GM21723 (cell line): Measurements from ENCODE around the gene TRAFD1.

ENCODE experiments used
- ATAC-seq: cut with Tn5 transposase; IDR thresholded peaks from one replicate; pipeline ENCODE4 v1.9.1; 2021; ENCODE audit warnings: mild to moderate bottlenecking, moderate library complexity; ENCODE audit not compliant: unreplicated experiment

The TRAFD1 gene

GRCh38 chr12:112175361-112176155, 50.2 kb downstream of the TRAFD1 start:
- ATAC-seq: no peak

- no peak for ATAC-seq
Observed at GRCh38 chr12:112176321-112177010, 51.1 kb downstream of the TRAFD1 start.

GRCh38 chr12:112178796-112179195, 53.4 kb downstream of the TRAFD1 start:
- ATAC-seq: no peak

- ATAC-seq: no peak
Observed at GRCh38 chr12:112179341-112179740, 54.0 kb downstream of the TRAFD1 start.

- ATAC-seq: no peak
Observed at GRCh38 chr12:112179916-112180315, 54.6 kb downstream of the TRAFD1 start.

DNA sequence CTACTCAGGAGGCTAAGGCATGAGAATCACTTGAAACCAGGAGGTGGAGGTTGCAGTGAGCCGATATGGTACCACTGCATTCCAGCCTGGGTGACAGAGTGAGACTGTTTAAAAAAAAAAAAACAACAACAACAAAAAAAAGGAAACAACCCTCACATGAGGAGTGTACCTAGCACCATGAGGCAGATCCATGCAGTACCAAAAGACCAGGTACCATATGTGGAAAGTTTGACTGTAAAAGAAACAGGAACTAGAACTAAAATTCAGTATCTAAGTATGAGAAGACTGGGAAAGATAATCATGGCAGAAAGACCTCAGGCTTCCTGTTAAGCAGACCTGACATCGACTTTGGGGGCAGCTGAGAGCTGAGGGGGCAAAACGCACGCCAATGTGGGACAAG, 55.1 kb downstream of the TRAFD1 start:
- ATAC-seq: no peak

DNA sequence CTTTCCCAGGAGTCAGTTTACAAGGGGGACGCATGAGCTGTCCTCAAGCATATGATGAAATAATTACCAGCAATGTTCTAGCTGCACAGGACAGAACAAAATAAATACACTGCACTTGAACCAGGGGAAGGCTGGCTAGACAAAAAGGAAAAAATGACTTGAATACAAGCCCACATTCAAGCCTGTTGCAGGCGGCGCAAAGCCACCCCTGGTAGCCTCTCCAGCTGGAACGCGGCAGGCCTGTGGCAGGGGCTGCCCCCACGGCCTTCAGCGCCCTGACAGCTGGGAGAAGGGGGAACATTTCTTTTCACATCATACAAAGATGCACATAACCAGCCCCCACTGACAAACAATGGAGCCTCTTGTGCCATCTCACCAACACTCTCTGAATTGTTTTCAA, 57.1 kb downstream of the TRAFD1 start:
- no peak for ATAC-seq

DNA sequence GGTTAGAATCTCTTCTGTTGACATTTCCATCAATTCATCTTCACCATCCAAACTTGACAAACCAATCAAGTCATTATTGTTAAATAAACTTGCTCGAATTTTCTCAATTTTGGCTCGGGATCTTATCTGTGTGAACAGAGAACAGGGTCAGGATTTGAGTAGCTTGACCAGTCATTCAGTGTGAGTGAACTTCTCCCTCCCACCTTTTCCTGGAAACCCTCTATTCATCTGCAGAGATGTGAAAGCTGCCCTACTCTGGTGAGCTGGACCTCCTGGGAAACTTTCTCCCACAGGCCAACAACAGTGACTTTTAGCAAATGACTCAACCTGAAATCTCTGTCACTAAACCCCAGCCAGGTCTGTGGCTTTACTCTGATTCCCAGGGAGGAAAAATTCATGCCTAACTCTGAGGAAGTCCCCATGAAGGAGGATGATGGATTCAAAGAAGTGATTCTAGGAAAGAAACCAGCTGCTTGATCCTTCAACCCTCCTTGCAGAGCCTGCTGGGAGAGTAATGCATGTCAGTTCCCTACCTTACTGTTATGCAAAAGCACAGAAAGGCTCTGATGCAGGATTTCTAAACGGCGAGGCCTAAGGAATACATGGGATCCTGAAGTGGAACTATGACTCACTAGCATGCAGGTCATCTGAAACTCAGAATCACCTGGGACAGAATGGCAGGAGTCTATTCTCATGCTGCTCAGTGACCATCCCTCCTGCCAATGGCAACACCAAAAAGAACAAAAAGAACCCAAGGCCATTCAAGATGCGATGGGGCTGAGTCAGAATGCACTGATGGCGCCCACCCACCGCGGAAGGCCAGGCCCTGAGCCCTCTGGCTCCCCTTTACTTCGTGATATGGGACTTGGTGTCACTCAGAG, 58.0 kb downstream of the TRAFD1 start:
- ATAC-seq: no peak

- ATAC-seq: no peak
Observed at GRCh38 chr12:112184056-112184887, 58.9 kb downstream of the TRAFD1 start.

DNA sequence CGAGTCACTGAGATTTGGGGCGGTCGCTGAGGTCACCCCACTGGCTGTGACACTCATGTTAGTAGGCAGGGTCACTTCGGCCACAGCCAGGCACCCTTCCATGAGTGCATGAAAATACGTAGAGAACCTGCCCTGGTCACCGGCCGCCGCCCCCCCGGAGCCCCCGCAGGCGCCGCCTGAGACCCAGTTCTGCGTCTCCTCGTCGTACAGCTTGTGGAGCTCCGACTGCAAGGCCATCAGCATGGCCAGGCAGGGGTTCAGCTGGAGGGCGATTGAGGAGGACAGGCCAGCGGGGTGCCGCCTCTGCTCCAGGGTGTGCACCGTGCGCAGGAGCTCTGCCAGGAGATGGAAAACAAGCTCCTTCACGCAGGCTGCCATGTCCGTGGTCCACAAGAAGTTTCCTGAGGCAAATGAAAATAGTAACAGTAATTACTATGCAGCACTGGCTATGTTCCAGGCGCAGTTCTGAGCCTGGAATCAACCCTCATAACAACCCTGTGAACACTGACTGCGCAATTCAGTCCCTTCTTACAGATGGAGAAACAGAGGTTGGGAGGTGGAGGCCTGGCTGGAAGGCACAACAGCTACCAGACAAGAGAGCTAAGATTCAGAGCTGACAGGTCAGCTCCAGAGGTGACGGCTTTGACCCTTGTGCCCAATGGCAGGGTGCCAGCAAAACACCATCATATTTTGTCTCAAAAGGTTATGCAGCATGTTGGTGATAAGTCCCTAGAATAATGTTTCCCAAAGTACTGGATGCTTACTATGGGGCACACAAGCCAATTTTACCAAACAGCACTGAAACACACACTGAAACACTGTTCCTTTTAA, 59.9 kb downstream of the TRAFD1 start:
- no peak for ATAC-seq

GRCh38 chr12:112188130-112188830, 62.9 kb downstream of the TRAFD1 start:
- no peak for ATAC-seq

DNA sequence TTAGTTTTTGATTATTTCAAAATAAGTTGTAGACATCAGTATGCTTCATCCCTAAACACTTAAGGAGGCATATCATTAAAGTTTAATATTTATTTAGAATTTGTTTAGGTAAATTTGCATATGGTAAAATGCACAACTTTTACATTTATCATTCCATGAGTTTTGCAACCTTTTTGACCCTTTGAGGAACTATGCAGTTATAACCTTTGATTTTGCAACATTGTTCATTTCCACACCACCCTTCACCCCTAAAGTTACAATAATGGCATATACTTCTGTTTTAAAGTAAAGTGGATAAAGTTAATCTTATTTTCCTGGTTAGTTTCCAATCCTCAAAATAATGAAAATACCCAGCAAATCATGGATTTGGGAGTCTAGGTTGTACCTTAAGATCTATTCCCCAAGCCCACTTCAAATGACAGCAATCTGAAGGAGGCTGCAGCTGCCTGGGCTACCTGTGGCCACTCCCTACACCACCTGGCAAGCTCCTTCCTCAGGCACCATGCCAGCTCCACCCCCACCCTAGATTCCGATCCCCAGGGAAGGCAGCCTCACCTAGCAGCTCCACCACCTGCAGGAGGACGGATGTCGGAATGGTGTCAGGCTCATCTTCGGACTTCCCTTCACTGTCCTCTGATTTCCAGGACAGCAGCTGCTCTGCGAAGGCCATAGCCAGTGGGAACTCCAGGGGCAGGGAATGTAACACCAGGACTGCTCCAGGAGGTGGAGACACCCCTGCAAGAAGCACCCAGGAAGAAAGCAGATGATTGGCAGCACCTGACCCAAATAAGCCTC, 65.1 kb downstream of the TRAFD1 start:
- no peak for ATAC-seq

DNA sequence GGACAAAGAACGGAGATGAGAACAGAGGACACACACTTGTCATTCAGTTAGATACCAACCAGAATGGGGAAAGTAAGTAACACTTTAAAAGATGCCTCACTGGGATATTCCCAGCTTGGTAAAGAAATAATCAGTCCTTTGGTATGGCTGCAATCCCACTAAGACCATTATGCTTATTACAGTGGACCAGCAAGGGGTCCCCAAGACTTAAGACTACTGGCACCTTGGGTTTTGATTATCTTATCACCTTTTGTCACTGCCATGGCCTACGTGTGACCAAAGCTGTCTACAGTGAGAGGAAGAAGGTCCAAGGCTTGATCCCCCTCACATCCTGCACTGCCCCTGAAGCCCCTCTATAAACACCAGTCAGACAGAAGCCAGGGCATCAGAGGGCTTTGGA, 65.8 kb downstream of the TRAFD1 start:
- ATAC-seq: no peak

- ATAC-seq: no peak
Observed at GRCh38 chr12:112191840-112192321, 66.5 kb downstream of the TRAFD1 start.

DNA sequence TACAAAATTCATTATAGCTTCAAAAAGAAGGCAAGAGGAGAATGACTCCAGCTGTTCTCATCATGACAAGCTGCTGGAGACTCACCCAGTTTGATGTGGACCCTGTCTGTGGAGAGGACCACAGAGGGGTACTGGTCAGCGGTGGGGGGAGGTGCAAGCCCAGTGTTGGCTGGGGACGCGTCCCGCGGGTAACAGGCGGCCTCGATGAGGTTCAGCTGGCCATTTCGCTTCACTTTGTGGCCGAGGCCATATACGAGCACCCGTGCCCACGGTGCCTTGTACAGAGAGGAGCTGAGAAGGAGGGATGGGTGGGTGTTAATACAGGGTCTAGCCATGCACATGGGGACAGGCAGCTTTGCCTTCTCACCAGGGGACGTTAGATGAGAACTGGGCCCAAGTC, 67.1 kb downstream of the TRAFD1 start:
- ATAC-seq: no peak

DNA sequence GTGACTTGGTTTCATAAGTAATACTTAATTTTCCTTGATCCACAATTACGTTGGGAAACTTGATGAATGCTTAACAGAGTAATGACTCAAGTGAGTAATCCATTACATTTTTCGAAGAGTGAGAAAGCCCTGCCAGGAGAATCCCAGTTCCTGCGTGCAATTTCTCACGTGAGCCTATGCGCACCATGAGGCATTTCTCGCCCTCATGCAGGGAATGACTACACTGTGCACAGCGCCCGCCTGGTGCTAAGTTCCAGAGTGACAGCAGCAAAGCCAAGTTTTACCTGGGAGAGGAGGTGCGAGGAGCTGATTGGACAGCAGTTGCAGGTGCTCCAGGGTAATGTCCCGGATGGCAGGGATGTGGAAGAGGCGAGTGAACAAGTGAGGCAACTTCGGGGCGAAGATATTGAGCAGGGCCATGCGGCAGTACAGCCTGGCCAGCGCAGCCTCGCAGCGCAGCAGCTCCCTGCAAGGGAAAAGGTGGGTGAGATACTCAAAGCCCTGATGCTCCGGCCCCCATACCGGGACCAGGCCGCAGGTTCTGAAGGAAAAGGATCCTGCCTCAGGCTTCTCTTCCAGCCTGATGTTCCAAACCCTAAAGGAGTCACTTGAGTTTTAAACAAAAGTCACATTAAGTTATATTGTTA, 69.4 kb downstream of the TRAFD1 start:
- ATAC-seq: no peak

- no peak for ATAC-seq
Observed at GRCh38 chr12:112196196-112196875, 71.0 kb downstream of the TRAFD1 start.
